Epidermal melanocyte (primary cell): ENCODE data around the gene CCDC87.
"Not testable (repeated sequence)": the region's sequence is repeated elsewhere in the genome, so short reads cannot be mapped to it uniquely, and the experiment has no call there.

Source experiments
- DNase-seq: peaks from one replicate; pipeline ENCODE4 v3.0.0; 2011; ENCODE audit warnings: low spot score; ENCODE audit not compliant: insufficient read length

Gene CCDC87, protein sequence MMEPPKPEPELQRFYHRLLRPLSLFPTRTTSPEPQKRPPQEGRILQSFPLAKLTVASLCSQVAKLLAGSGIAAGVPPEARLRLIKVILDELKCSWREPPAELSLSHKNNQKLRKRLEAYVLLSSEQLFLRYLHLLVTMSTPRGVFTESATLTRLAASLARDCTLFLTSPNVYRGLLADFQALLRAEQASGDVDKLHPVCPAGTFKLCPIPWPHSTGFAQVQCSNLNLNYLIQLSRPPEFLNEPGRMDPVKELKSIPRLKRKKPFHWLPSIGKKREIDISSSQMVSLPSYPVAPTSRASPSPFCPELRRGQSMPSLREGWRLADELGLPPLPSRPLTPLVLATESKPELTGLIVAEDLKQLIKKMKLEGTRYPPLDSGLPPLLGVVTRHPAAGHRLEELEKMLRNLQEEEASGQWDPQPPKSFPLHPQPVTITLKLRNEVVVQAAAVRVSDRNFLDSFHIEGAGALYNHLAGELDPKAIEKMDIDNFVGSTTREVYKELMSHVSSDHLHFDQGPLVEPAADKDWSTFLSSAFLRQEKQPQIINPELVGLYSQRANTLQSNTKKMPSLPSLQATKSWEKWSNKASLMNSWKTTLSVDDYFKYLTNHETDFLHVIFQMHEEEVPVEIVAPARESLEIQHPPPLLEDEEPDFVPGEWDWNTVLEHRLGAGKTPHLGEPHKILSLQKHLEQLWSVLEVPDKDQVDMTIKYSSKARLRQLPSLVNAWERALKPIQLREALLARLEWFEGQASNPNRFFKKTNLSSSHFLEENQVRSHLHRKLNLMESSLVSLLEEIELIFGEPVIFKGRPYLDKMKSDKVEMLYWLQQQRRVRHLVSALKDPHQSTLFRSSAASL

DNA sequence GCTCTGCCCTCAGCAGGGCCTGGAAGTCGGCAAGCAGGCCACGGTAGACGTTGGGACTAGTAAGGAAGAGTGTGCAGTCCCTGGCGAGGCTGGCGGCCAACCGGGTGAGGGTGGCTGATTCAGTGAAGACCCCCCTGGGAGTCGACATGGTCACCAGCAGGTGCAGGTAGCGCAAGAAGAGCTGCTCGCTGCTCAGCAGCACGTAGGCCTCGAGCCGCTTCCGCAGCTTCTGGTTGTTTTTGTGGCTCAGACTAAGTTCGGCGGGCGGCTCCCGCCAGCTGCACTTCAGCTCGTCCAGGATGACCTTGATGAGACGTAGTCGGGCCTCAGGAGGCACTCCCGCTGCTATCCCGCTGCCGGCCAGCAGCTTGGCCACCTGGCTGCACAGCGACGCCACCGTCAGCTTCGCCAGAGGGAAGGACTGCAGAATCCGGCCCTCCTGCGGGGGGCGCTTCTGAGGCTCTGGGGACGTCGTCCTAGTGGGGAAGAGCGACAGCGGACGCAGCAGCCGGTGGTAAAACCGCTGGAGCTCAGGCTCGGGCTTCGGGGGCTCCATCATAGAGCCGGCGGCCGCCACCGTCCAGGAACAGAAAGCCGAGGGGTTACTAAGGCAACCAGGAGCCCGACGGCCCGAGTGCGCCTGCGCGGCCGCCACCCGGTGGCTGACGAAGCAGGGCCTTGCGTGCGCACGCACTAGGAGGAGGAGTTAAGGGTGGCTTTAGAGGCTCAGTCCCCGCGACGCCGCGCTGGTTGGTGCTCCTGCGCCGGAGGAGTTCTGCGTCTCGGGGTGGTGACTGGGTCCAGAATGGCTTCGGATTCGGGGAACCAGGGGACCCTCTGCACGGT lies at the start of gene CCDC87, which contains the start of gene CCS:
CCDC87 (minus strand) TSS at position 607 of the 846 bp plus-strand sequence; CDS start at position 559, 48 bp downstream.
CCS (plus strand) TSS at position 729 of the 846 bp plus-strand sequence; CDS start at position 806, 77 bp downstream.
- DNase-seq, result peak; percentile 100

DNA sequence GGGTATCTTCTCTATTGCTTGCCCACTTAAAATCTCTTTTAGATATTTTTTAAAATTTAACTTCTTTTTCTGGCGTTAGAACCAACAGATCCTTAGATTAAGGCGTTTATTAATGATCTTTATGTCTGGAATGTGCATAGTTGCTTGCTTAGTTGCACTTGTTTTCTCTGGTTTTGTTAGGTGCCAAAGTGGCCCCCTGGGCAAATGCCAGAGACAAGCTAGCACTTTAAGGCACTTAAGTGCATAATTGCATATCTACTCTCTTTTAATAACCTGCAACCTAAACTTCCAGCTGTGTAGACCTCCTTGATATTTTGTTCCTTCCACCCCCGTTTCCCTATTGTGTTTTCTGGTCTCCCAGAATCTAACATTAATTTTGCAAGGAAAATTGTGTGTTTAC lies 49.0 kb upstream of the CCDC87 start:
- DNase-seq, result no peak

DNA sequence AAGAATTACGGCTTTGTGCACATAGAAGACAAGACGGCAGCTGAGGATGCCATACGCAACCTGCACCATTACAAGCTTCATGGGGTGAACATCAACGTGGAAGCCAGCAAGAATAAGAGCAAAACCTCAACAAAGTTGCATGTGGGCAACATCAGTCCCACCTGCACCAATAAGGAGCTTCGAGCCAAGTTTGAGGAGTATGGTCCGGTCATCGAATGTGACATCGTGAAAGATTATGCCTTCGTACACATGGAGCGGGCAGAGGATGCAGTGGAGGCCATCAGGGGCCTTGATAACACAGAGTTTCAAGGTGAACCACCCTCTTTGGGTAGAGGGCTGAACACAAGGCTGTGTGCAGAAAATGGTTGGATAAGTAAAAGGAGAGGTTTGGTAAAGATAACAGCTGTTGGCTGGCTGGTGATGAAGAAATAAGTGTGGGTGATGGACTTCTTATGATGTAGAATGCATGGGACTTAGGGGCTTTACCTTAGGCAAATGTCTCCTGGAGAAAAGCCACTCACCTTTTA lies 47.0 kb upstream of the CCDC87 start:
- not testable (repeated sequence) for DNase-seq

DNA sequence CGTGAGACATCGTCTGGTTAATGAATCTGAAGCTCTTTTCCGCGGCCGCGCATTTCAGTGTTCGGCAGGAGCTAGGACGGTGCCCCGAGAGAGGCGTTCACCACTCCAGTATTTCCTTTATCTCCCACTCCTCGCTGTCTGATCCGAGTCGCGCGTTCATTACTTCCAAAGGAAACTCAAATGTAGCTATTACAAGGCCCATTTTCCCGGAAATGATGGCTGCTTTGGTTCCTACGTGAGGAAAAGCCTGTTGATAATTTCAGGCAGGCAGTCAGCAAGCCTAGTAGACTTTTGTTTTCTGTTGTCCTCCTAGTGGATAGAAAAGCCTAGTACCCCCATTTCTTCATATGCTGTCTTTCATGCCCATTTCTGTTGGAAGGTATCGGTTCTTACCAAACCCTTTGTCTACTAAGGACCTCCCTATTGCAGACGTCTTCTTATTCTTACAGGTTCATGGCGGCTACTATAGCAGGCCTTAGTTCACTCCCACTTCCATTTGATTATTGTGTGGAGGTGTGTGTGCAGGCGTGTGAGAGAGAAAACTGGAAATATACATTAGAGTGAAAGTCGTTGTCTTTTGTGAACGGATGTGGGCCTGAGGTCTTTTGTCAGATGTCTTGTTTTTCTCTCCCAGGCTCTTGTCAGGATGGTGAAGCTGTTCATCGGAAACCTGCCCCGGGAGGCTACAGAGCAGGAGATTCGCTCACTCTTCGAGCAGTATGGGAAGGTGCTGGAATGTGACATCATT lies 46.4 kb upstream of the CCDC87 start:
- no peak for DNase-seq

DNA sequence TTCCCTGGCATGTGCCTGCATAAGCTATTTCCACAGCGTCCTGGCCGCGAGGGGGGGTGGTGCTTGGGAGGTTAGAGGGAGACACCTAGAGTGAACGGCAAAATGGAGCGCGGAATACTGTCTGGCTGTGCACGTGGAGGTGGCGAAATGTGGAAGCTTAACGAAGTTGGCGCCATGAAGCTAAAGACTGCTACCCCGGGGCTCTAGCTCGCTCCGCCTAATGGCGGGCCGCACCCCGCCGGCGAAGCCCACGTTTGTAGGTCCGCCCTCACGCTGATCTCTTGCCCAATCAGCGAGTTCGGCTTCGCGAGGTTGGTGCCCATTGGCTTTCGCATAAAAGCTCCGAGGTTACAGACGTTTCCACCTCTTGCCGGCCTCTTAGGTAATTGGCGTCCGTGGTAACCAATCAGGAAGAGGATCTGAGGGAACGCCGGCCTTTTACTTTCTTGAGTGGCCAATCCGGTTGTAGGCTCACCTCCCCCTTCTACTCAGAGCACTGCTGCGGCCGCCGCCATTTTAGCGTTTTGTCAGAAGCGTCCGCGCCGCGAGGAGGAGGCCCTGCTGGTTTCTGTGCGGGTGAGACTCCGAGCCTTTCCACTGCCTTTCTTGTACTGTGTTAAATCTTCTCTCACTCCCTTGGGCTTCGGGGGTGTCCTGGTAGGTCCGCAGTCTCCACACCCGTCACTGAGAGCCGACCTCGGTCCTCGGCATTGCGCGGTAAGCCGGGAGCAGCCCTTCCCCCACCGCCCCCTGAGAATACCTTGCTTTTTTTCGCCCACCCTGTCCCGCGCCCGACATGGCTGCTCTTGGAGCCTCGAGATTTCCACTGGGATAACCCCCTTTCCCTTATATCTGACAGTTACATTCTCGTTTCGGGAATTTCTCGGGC lies 45.6 kb upstream of the CCDC87 start, which contains the start of gene RBM4:
RBM4 (plus strand) TSS at position 527 of the 889 bp plus-strand sequence. CDS start 1,009 bp downstream, outside the sequence.
- DNase-seq, result peak; percentile 98

DNA sequence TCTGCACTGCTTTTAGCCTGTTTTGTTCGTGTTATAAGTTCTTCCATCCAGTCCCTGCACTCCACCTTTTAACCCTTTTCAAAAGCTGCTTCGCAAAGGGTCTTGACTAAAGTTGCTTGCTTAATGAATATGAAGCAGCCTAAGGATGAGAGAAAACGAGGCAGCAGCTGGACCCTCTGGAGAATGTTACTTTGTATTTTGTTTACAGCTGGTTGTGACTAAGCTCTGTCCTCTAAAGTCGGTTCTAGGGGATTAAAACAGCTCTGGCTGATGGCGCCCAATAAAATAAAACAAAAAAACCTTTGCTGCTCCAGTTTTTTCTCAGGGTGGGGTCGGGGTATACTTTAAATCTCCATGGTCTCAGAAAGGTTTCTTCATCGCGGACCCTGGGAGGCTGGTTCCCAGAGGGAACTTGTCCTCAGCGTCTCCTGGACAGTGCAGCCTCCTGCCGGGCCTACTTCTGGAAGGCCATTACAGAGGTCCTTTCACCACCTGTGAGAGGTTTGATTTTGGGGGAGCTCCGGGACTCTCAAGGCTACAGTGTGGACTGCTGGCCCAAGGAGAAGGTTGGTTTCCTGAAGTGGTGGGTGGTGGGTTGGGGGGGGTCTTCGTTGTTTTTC lies 44.8 kb upstream of the CCDC87 start:
- DNase-seq, result no peak

DNA sequence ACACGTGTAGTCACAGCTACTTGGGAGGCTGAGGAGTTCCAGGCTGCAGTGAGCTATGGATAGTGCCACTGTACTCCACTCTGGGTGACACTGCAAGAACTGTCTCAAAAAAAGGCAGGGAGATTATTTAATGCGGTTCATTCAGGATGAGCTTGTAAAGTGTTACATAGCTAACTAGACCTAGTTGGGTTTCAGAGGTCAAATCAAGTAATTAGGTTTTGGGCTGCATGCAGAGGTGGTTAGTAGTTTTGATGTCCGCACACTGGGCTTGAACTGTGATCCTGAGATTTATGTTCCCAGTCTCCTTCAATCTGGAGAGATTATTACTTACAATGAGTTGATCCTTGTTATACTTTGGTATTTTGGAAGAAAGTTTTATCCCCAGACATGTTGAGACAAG lies 43.5 kb upstream of the CCDC87 start:
- DNase-seq, result no peak

DNA sequence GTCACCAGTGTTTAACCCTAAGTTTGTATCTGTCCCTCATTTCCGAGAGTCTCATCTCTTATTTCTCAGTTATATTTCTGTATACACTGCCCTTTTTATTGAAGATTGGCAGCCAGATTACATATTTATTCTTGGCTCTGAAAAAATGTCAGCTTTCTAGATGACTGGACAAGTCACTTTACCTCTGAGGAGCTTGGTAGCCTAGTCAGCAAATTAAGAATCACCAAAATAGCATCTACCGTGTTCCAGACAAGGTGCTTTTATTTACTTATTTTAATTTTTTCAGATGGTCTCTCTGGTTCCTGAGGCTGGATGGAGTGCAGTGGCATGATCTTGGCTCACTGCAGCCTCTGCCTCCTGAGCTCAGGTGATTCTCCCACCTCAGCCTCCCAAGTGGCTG lies 40.1 kb upstream of the CCDC87 start:
- no peak for DNase-seq

DNA sequence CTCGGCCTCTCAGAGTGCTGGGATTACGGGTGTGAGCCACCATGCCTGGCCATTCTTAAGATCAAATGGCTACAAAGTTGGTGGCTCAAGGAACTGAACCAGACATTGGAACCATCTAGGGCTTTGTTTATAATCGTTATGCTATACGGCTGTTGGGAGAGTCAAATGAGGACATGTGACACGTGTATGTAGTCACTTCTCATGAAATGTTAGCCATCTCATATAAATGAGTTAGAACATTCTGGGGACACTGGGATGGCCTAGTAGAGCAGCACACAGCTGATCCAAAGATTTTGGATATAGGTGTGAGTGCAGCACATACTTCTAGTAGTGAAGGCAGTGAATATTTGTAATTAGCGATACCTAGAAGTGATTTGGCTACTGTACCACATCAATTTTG lies 39.0 kb upstream of the CCDC87 start:
- DNase-seq, result no peak

DNA sequence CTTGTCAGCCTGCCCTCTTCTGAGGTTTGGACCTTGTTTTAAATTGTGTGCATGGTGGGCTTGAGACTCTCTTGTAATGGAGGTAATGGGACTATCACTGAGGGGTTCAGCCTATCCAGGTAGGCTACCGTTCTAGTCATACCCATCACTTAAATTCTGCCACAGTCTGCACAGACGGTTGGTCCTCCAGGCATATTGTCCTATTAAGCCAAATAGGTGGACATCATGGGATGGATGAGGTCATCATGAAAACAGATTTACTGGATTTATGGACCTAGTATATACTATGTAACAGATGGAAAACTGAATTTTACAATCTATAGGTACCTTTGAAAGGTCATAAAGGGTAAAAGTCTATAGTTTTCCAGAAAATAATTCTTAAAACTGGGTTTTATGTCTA lies 36.5 kb upstream of the CCDC87 start:
- DNase-seq, result no peak

DNA sequence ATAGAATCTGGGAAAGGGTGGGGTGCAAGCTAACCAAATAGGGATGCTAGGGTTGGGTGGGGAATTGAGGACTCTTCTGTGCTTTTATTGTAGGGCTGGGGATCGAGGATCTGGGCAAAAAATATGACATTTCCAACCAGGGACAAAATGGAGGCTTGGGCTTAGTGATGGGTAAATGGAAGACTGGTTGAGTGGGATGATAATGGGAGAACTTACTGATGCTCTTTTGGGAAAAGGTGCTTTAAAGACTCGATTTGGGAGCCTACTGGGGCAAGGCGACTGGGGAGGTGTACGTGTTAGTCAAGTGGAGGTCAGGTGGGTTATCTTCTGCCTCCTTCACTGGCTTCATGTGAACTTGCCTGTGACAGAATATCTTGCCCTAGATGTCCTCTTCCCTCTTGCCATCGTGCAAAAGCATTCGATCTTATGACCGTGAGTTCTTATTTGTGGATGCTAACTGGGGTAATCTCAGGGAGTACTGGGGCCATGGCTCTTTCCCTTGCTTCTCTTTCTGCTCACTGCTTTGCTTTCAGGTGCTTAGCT lies 35.3 kb upstream of the CCDC87 start:
- DNase-seq, result no peak

DNA sequence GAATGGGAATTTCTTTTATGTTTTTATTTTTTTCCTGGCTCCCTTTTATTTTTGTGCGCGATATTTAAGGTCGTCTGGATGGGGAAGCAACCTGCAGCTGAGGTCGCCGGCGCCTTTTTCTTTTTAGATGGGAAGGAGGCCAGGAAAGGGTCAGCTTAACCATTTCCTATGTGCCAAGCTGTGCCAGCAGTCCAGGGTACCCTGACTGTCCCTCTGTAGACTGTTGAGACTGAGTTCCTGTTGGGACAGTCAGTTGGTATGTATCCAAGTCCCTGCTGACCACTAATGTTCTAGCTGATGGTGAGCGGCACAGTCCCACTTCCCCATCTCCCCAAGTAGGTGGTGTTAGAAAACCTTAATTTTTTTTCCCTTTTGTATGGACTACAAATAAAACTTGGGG lies 34.1 kb upstream of the CCDC87 start:
- DNase-seq, result no peak

DNA sequence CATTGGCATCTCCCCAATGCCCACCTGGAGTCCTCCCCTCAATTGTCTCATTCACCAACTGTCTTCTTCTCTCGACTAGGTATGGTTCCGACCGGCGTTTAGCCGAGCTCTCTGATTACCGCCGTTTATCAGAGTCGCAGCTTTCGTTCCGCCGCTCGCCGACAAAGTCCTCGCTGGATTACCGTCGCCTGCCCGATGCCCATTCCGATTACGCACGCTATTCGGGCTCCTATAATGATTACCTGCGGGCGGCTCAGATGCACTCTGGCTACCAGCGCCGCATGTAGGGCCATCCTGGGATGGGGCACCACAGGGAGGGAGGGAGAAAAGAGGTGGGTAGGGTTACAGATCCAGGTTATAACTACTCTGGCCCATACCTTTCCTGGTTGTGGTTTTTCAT lies 33.5 kb upstream of the CCDC87 start:
- DNase-seq, result no peak

DNA sequence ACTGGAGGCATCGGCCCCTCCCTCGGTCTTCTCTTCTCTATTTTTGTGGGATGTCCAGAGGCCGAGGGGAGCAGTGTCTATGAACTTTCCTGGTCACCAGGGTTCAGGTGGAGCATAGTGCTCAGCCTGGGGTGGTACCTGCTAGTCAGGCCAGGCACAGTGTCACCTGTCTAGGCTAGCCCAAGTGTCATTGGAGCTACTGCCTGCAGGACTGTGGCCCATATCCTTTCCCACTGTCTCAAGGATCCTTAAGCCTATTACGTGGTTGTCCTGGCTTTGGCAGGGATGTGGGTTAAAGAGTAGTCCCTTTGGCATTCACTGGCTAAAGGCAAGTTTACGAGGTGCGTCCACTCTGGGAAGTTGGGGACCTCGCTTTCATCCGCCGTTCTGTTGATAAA lies 32.9 kb upstream of the CCDC87 start:
- no peak for DNase-seq

DNA sequence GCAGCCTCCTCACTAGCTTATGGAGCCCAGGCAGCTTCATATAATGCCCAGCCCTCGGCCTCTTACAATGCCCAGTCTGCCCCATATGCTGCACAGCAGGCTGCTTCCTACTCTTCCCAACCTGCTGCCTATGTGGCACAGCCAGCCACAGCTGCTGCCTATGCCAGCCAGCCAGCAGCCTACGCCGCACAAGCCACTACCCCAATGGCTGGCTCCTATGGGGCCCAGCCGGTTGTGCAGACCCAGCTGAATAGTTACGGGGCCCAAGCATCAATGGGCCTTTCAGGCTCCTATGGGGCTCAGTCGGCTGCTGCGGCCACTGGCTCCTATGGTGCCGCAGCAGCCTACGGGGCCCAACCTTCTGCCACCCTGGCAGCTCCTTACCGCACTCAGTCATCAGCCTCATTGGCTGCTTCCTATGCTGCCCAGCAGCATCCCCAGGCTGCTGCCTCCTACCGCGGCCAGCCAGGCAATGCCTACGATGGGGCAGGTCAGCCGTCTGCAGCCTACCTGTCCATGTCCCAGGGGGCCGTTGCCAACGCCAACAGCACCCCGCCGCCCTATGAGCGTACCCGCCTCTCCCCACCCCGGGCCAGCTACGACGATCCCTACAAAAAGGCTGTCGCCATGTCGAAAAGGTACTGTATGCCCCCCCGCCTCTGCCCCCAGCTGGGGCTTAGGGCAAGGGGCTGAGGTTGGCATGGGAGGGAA lies 32.3 kb upstream of the CCDC87 start:
- DNase-seq, result no peak

DNA sequence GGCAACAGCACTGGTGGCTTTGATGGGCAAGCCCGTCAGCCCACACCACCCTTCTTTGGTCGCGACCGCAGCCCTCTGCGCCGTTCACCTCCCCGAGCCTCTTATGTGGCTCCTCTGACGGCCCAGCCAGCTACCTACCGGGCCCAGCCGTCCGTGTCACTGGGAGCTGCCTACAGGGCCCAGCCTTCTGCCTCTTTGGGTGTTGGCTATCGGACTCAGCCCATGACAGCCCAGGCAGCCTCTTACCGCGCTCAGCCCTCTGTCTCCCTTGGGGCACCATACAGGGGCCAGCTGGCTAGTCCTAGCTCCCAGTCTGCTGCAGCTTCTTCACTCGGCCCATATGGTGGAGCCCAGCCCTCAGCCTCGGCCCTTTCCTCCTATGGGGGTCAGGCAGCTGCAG lies 31.6 kb upstream of the CCDC87 start:
- DNase-seq, result no peak

DNA sequence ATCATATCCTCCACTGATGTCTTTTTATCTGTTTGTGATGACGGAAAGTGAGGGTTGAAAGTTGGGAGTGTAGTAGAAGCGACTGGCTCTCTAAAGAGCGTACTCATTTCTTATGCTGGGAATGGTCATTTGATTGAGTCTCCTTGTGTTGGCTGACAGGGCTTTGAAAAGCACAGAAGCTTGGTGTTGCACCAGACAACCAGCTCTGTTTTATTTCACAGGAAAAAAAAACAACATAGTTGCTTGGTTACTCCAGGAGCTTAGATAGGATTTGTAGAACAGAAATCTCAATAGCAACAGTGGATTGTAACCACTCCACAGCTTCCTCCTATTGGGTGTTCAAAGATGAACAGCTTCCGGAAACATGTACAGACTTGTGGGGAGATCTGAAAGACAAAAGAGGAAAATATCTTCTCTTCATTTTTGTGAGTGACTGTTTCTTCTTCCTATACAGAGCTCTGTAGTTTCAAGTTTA lies 26.3 kb upstream of the CCDC87 start:
- DNase-seq, result no peak
